Loucy (cell line): ENCODE measurements around the gene KIAA1549.

Source experiments
- H2AFZ ChIP-seq: fragments of 200-600 bp; sonication (generic); 2 replicates; pipeline ENCODE4 v1.6.0; 2016; ENCODE audit warnings: antibody characterized with exemption, mild to moderate bottlenecking, low read length, moderate library complexity
- H3F3A ChIP-seq: fragments of 200-600 bp; 2 replicates; pipeline ENCODE4 v1.6.0; 2016; ENCODE audit warnings: antibody characterized with exemption, low read depth, mild to moderate bottlenecking
- H3K27me3 ChIP-seq: fragments of 200-600 bp; sonication (generic); 2 replicates; pipeline ENCODE4 v1.6.1; 2014; ENCODE audit warnings: low read length, mild to moderate bottlenecking; ENCODE audit not compliant: insufficient read depth, poor library complexity, severe bottlenecking
- H3K36me3 ChIP-seq: fragments of 200-600 bp; sonication (generic); 2 replicates; pipeline ENCODE4 v1.6.1; 2016; ENCODE audit warnings: low read length; ENCODE audit not compliant: insufficient read depth
- H3K4me1 ChIP-seq: fragments of 200-600 bp; sonication (generic); 2 replicates; pipeline ENCODE4 v1.5.1; 2014; ENCODE audit warnings: low read length, mild to moderate bottlenecking; ENCODE audit not compliant: insufficient read depth, poor library complexity, severe bottlenecking
- H3K4me2 ChIP-seq: fragments of 200-600 bp; sonication (generic); 2 replicates; pipeline ENCODE4 v1.6.0; 2014; ENCODE audit warnings: antibody characterized with exemption, low read length, low read depth, mild to moderate bottlenecking; ENCODE audit not compliant: poor library complexity, severe bottlenecking
- H3K4me3 ChIP-seq: fragments of 200-600 bp; sonication (generic); 2 replicates; pipeline ENCODE4 v1.5.1; 2014; ENCODE audit warnings: low read length, mild to moderate bottlenecking, mixed read lengths; ENCODE audit not compliant: poor library complexity, severe bottlenecking
- H3K79me2 ChIP-seq: fragments of 200-600 bp; sonication (generic); 2 replicates; pipeline ENCODE4 v1.6.1; 2014; ENCODE audit warnings: low read length; ENCODE audit not compliant: insufficient read depth
- H3K9ac ChIP-seq: fragments of 200-600 bp; sonication (generic); 2 replicates; pipeline ENCODE4 v1.6.0; 2014; ENCODE audit warnings: mild to moderate bottlenecking, low read depth, low read length, moderate library complexity; ENCODE audit not compliant: poor library complexity, severe bottlenecking
- H3K9me2 ChIP-seq: fragments of 200-600 bp; sonication (generic); replicated peaks from 2 replicates; pipeline ENCODE4 v1.6.1; 2016; ENCODE audit warnings: low read depth, low read length, mixed read lengths
- H3K9me3 ChIP-seq: fragments of 200-600 bp; sonication (generic); 2 replicates; pipeline ENCODE4 v1.6.1; 2014; ENCODE audit warnings: mild to moderate bottlenecking, antibody characterized with exemption, low read length, low read depth; ENCODE audit not compliant: insufficient read depth
- H4K20me1 ChIP-seq: fragments of 200-600 bp; sonication (generic); 2 replicates; pipeline ENCODE4 v1.6.0; 2014; ENCODE audit warnings: antibody characterized with exemption, low read length, mild to moderate bottlenecking; ENCODE audit not compliant: insufficient read depth, poor library complexity, severe bottlenecking
- EZH2phosphoT487 ChIP-seq: fragments of 200-600 bp; IDR thresholded peaks from 2 replicates; pipeline ENCODE4 v1.6.1; 2018; ENCODE audit warnings: antibody characterized with exemption, mild to moderate bottlenecking, moderate library complexity, borderline replicate concordance
- TF ChIP-seq, protein P1 (sequence below): fragments of 200-600 bp; sonication (generic); conservative IDR thresholded peaks from 2 replicates; pipeline ENCODE4 v1.5.1; 2014; ENCODE audit warnings: mild to moderate bottlenecking, antibody characterized with exemption, low read length

Gene KIAA1549

GRCh38 chr7:138852469-138852868, 128.7 kb downstream of the KIAA1549 start:
- Histone ChIP-seq H2AFZ (no peak overlapping the region), H3K4me3 (no peak overlapping the region), H3K27me3 (no peaks in the 10 kb centered on the region), H3K9me2 (no peaks in the 10 kb centered on the region), H4K20me1 (no peaks in the 10 kb centered on the region), H3K36me3 (peaks cover 37% of the 10 kb centered on the region), H3K9ac (no peak overlapping the region), H3K4me1 (no peaks in the 10 kb centered on the region), H3F3A (no peaks in the 10 kb centered on the region), H3K4me2 (no peak overlapping the region), H3K9me3 (no peaks in the 10 kb centered on the region), H3K79me2 (no peaks in the 10 kb centered on the region)
- TF ChIP-seq, protein P1, sequence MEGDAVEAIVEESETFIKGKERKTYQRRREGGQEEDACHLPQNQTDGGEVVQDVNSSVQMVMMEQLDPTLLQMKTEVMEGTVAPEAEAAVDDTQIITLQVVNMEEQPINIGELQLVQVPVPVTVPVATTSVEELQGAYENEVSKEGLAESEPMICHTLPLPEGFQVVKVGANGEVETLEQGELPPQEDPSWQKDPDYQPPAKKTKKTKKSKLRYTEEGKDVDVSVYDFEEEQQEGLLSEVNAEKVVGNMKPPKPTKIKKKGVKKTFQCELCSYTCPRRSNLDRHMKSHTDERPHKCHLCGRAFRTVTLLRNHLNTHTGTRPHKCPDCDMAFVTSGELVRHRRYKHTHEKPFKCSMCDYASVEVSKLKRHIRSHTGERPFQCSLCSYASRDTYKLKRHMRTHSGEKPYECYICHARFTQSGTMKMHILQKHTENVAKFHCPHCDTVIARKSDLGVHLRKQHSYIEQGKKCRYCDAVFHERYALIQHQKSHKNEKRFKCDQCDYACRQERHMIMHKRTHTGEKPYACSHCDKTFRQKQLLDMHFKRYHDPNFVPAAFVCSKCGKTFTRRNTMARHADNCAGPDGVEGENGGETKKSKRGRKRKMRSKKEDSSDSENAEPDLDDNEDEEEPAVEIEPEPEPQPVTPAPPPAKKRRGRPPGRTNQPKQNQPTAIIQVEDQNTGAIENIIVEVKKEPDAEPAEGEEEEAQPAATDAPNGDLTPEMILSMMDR, result no peak
- TF ChIP-seq EZH2phosphoT487, result no peak

DNA sequence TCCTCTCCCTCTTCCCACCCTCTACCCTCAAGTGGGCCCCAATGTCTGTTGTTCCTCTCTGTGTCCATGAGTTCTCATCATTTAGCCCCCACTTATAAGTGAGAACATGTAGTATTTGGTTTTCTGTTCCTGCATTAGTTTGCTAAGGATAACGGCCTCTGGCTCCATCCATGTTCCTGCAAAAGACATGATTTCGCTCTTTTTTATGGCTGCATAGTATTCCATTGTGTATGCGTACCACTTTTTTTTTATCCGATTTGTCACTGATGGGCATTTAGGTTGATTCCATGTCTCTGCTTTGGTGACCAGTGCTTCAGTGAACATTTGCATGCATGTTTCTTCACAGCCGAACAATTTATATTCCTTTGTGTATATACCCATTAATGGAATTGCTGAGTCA, 131.5 kb downstream of the KIAA1549 start:
- no peak overlapping the region for H3K4me3 ChIP-seq
- no peaks in the 10 kb centered on the region for H3K9me2 ChIP-seq
- H3F3A ChIP-seq, result no peaks in the 10 kb centered on the region
- no peaks in the 10 kb centered on the region for H3K4me1 ChIP-seq
- H3K9me3 ChIP-seq, result no peaks in the 10 kb centered on the region
- H3K27me3 ChIP-seq, result no peaks in the 10 kb centered on the region
- no peak for TF ChIP-seq EZH2phosphoT487
- TF ChIP-seq, protein P1, result no peak
- H3K79me2 ChIP-seq, result no peaks in the 10 kb centered on the region
- peaks cover 35% of the 10 kb centered on the region for H3K36me3 ChIP-seq
- H2AFZ ChIP-seq, result no peak overlapping the region
- no peaks in the 10 kb centered on the region for H4K20me1 ChIP-seq
- H3K9ac ChIP-seq, result no peak overlapping the region
- no peak overlapping the region for H3K4me2 ChIP-seq

DNA sequence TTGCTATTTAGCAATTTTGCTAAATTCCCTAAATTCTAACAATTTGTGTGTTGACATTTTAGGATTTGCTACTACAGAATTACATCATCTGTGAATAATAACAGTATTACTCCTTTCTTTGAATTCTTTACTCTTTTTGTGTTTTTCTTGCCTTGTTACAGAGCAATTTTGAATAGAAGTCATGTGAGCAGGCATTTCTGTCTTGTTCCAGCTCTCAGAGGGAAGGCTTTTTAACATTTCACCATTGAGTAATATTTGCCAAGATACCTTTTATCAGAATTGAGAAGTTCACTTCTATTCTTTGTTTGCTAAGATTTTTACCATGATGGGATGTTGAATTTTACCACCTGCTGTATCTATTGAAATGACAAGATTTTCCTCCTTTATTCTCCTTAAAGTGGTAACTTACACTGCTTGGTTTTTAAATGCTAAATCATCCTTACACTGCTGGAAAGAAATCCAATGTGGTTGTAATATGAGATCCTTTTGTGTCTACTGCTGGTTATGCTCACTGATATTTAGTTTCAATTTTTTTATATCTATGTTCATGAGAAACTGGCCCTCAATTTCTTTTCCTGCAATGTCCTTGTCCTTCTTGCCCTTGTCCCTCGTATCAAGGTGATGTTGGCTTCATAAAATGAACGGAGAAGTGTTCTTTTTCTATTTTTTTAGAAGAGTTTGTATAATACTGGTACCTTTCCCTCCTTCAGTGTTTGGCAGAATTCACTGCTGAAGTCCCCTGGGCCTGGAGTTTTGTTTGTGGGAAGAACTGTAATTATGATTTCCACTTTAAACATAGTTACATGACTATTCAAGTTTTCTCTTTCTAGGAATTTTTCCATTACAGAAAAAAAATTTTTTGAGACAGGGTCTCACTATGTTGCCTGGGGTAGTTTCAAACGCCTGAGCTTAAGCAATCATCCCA, 132.9 kb downstream of the KIAA1549 start:
- Histone ChIP-seq H3K27me3 (no peaks in the 10 kb centered on the region), H3F3A (no peaks in the 10 kb centered on the region), H3K4me2 (no peak overlapping the region), H2AFZ (no peak overlapping the region), H4K20me1 (no peaks in the 10 kb centered on the region), H3K9ac (no peak overlapping the region), H3K79me2 (no peaks in the 10 kb centered on the region), H3K4me3 (no peak overlapping the region), H3K9me2 (no peaks in the 10 kb centered on the region), H3K4me1 (no peaks in the 10 kb centered on the region), H3K9me3 (no peaks in the 10 kb centered on the region), H3K36me3 (peaks cover 46% of the 10 kb centered on the region)
- no peak for TF ChIP-seq EZH2phosphoT487
- TF ChIP-seq, protein P1, result no peak
